Measurements from ENCODE around the gene AFAP1L1. TPM values are rescaled to one million over a fixed set of nuclear protein-coding genes. Genes with fewer than 3 reads are reported as not detected.
A peak's percentile ranks its signal among the peaks of the same experiment; 100 is the strongest.

Gene AFAP1L1
- total and polyA plus RNA-seq, 2 donors from 2014 or later: 4.8 to 14.8 TPM

GRCh38 chr5:149376104-149376503 is 104.4 kb downstream of the AFAP1L1 start:
- FAIRE-seq: no peak

GRCh38 chr5:149376711-149377447 is 105.2 kb downstream of the AFAP1L1 start:
- Histone ChIP-seq H3K4me1 (ENCODE audit: control insufficient read depth in 2 of 3, insufficient read depth in 2 of 3, low read depth in 1 of 3, low read length in 3 of 3) (peaks cover 0 to 4% (median 3%) of the 10 kb centered on the region in 3 donors), H3K27me3 (ENCODE audit: control insufficient read depth, insufficient read depth, low read length) (no peaks in the 10 kb centered on the region), H3K4me3 (ENCODE audit: low read length in 3 of 3) (no peak overlapping the region), H3K27ac (ENCODE audit: low read depth in 2 of 2, low read length in 2 of 2) (no peak overlapping the region), H3K9ac (ENCODE audit: low read length in 3 of 3) (no peak overlapping the region), H3K36me3 (ENCODE audit: control insufficient read depth in 2 of 3, insufficient read depth in 3 of 3, low read length in 3 of 3) (no peaks in the 10 kb centered on the region), H3K9me3 (ENCODE audit: control insufficient read depth in 2 of 3, insufficient read depth in 1 of 3, low read length in 3 of 3) (no peaks in the 10 kb centered on the region)
- no peak for TF ChIP-seq CTCF (IDR thresholded peaks at IDR 0.05; ENCODE audit: borderline replicate concordance, extremely low read depth, insufficient read depth)
- FAIRE-seq (no peak), DNase-seq (no peak)
- intact Hi-C loops (cut with DNase I): loop anchor here (10.0 kb wide), 1 partner anchor 58 kb away; no protein-coding TSS in a partner anchor

More at GRCh38 chr5:149376104-149376503, 104.4 kb downstream of the AFAP1L1 start:
- H3K9me3 ChIP-seq (ENCODE audit: control insufficient read depth in 2 of 3, insufficient read depth in 1 of 3, low read length in 3 of 3): no peaks in the 10 kb centered on the region
- H3K27ac ChIP-seq (ENCODE audit: low read depth in 2 of 2, low read length in 2 of 2): no peak overlapping the region
- H3K4me3 ChIP-seq (ENCODE audit: low read length in 3 of 3): no peak overlapping the region
- DNase-seq: no peak
- no peaks in the 10 kb centered on the region for H3K27me3 ChIP-seq (ENCODE audit: control insufficient read depth, insufficient read depth, low read length)
- H3K4me1 ChIP-seq (ENCODE audit: control insufficient read depth in 2 of 3, insufficient read depth in 2 of 3, low read depth in 1 of 3, low read length in 3 of 3): peaks cover 0 to 4% (median 4%) of the 10 kb centered on the region in 3 donors
- TF ChIP-seq CTCF (IDR thresholded peaks at IDR 0.05; ENCODE audit: borderline replicate concordance, extremely low read depth, insufficient read depth): no peak
- intact Hi-C loops (cut with DNase I): loop anchor here (10.0 kb wide), 1 partner anchor 59 kb away; no protein-coding TSS in a partner anchor
- no peak overlapping the region for H3K9ac ChIP-seq (ENCODE audit: low read length in 3 of 3)
- H3K36me3 ChIP-seq (ENCODE audit: control insufficient read depth in 2 of 3, insufficient read depth in 3 of 3, low read length in 3 of 3): no peaks in the 10 kb centered on the region

GRCh38 chr5:149378241-149378820 is 106.7 kb downstream of the AFAP1L1 start:
- FAIRE-seq (no peak), DNase-seq (peak in 1 of 5 donors; percentile 4)
- Histone ChIP-seq H3K27me3 (ENCODE audit: control insufficient read depth, insufficient read depth, low read length) (no peaks in the 10 kb centered on the region), H3K36me3 (ENCODE audit: control insufficient read depth in 2 of 3, insufficient read depth in 3 of 3, low read length in 3 of 3) (no peaks in the 10 kb centered on the region), H3K4me1 (ENCODE audit: control insufficient read depth in 2 of 3, insufficient read depth in 2 of 3, low read depth in 1 of 3, low read length in 3 of 3) (peaks cover 0 to 9% (median 9%) of the 10 kb centered on the region in 3 donors), H3K4me3 (ENCODE audit: low read length in 3 of 3) (no peak overlapping the region), H3K9me3 (ENCODE audit: control insufficient read depth in 2 of 3, insufficient read depth in 1 of 3, low read length in 3 of 3) (no peaks in the 10 kb centered on the region), H3K27ac (ENCODE audit: low read depth in 2 of 2, low read length in 2 of 2) (peak overlapping the region in 1 of 2 donors; percentile 36), H3K9ac (ENCODE audit: low read length in 3 of 3) (no peak overlapping the region)
- TF ChIP-seq CTCF (IDR thresholded peaks at IDR 0.05; ENCODE audit: borderline replicate concordance, extremely low read depth, insufficient read depth): no peak
- intact Hi-C loops (cut with DNase I): loop anchor here (10.0 kb wide), 1 partner anchor 56 kb away; no protein-coding TSS in a partner anchor

Data from kidney (tissue), 14 donors.